Stimulated activated CD4-positive, alpha-beta T cell treated with anti-CD3 and anti-CD28 coated beads, Interleukin-1b, Interleukin-23, amount 100 ng/mL, for 48 hours (primary cell): ENCODE results near the gene PPP1R9A.

Experiments
- DNase-seq: peaks from one replicate; pipeline ENCODE4 v3.0.0-alpha.2; 2020

Gene PPP1R9A

DNA sequence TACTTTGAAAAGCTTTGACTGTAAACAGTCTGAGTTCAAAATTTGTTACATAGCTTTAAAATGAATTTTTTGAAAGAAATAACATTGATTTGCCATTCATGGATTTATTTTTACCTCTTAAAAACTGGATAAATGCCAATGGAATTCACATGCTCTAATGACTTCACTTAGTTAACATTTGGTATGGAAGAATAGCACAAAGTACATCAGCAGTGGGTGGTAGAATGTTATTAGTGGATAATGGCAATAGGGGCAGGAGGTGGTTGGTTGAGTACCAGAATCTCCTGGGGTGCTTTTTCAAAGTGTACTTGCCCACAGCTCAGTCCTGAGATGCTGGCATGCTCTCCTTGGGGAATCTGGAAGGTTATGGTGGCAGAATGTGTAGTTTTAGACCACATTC is 4.7 kb downstream of the PPP1R9A start:
- DNase-seq, result no peak

GRCh38 chr7:94913391-94913790 is 6.0 kb downstream of the PPP1R9A start:
- DNase-seq, result no peak

GRCh38 chr7:94921911-94922310 is 14.5 kb downstream of the PPP1R9A start:
- DNase-seq, result no peak

- no peak for DNase-seq
These were observed 15.1 kb downstream of the PPP1R9A start for GRCh38 chr7:94922457-94922856.

DNA sequence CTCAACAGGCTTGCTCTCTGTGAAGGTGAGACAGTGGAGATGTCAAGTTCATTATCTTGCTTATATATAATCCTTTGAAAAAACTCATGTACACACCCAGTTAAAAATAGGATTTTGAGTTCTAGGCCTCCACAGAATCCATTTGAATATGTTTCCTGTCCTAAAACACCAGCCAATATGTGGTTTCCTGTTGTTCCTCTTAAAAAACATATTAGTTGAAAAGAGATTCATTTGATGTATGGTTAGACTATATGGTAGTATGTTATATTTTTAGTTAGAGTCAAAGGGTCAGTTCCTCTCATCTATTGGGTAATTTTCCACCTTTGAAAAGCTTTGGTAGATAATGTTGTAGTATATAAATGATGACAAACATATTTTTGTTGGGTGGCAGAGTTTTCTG is 16.0 kb downstream of the PPP1R9A start:
- DNase-seq, result no peak

- DNase-seq, result no peak
These were observed 20.8 kb downstream of the PPP1R9A start for GRCh38 chr7:94928168-94928707.

- no peak for DNase-seq
These were observed 26.0 kb downstream of the PPP1R9A start for GRCh38 chr7:94933256-94933990.

DNA sequence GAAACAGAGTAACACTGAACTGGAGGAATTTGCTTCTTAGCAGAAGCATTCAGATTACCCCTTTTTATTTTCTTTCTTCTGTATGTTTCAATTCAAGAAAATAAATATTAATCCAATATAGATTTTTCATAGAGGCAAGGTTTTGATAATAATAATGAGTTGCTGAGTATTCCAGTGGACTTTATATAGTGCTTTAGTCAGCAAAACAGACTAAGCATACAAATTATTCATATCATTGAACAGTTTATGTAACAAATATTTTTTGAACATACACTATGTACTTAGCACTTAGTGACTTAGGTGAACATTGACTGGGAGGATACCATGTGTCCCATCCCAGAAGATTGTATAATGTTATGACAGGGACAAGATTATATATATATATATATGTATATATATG is 32.0 kb downstream of the PPP1R9A start:
- no peak for DNase-seq

GRCh38 chr7:94940241-94940640 is 32.8 kb downstream of the PPP1R9A start:
- DNase-seq, result no peak

GRCh38 chr7:94941844-94942632 is 34.6 kb downstream of the PPP1R9A start:
- no peak for DNase-seq

DNA sequence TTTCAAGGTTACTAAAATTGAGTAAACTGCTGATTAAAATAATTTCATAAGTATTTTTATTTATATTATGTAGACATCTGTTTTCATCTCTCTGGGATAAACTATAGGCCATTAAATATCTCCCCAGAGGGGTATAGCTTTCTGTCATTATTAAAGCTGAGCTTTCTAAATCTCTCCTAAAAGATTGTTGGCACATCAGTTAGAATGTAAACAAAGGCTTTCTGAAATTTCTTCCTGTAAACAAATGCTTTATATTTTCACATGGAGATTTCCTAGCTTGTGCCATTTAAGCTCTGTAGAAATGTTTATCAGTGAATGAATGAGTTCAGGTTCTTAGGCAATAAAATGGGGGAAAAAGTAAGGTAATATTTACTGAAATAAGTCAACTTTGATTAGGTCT is 35.7 kb downstream of the PPP1R9A start:
- DNase-seq, result no peak

DNA sequence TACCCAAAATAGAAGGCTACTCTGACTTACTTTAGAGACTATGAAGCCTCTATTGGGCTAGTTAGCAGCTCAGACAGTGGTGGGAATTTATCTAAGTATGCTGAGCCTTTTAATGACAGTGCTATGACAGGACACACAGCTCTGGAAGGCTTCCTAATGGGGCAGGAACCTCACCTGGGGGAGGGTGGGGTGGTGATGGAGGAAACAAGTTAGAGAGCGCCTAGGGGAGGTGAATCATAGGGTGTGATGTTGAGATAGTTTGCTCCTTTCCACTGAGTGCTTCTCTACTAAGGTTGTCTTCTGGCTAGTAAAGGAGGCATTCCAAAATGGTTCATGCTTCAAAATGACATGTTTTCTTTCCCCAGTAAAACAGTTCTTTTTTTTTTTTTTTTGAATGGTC is 42.1 kb downstream of the PPP1R9A start:
- no peak for DNase-seq

- DNase-seq, result no peak
These were observed 48.4 kb downstream of the PPP1R9A start for GRCh38 chr7:94955807-94956206.

GRCh38 chr7:94957061-94957460 is 49.7 kb downstream of the PPP1R9A start:
- no peak for DNase-seq

DNA sequence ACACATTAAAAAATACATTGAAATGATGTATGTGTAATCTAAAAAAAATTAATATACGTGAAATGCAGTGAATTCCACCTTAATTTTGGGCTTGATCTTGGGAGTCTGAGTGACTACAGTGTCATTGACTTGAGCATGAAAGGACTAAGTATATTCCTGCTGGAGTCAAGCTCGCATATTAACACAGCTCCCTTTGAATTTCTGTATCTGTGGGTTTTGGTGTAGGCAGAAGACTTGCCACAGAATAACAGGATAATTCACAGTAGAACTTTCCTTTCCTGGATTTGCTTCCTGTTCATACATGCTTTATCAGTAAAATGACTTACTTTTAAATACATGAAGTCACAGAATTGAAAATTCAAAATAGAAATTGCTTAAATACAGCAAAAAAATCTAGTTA is 55.3 kb downstream of the PPP1R9A start:
- no peak for DNase-seq

DNA sequence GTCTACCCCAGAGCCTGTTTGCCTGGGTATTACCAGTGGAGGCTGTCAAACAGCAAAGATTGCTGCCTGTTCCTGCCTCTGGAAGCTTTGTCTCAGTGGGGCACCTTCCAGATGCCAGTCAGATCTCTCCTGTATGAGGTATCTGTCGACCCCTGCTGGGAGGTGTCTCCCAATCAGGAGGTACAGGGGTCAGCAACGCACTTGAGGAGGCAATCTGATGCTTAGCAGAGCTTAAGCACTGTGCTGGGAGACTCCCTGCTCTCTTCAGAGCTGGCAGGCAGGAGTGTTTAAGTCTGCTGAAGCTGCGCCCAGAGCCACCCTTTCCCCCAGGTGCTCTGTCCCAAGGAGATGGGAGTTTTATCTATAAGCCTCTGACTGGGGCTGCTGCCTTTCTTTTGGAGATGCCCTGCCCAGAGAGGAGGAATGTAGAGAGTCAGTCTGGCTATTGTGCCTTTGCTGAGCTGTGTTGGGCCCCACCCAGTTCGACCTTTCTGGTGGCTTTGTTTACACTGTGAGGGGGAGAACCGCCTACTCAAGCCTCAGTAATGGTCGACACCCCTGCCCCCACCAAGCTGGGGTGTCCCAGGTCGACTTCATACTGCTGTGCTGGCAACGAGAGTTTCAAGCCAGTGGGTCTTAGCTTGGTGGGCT is 62.2 kb downstream of the PPP1R9A start:
- no peak for DNase-seq

DNA sequence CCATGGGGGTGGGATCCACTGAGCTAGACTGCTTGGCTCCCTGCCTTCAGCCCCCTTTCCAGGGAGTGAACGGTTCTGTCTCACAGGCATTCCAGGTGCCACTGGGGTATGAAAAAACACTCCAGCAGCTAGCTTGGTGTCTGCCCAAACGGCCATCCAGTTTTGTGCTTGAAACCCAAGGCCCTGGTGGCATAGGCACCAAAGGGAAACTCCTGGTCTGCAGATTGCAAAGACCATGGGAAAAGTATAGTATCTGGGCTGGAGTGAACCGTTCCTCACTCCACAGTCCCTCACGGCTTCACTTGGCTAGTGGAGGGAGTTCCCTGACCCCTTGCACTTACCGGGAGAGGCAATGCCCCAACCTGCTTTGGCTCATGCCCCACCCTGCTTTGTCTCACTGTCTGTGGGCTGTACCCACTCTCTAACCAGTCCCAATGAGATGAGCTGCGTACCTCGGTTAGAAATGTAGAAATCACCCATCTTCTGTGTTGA is 62.7 kb downstream of the PPP1R9A start:
- DNase-seq, result no peak

DNA sequence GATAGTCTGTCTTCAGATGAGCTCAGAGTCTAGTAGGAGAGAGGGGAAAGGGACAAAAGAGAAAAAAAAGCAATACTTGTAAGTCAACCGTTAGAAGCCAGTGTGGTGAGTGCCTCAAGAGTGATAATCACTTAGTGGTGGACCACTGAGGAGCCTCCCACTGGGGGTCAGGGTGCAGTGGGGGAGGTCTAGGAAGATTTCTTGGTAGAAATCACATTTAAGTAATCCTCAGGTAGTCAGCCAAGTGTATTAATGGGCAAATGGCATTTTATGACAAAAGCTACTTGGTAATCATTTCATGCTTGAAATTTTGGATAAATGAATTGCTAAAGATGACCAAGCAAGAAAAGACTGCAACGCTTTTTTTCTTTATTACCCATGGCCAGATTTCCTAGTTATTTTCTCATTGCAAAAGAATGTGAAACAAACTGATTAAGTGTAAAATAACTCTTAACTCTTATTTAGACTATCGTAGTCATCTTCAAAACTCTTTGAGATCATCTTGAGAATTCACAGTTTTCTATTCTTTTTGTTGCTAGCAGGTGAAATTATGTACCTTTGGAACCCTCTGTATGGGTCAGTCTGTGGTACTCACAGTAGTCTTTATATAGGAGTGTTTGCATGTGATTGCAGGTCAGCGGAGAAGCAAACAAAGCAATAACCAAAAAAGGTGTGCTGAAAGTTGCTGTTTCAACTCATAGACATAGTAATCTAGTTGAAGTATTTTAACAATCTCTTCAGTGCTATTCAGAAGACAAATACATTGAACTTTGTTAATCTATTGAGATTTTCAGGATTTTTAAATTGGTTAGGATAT is 63.9 kb downstream of the PPP1R9A start:
- DNase-seq, result no peak

- DNase-seq, result no peak
These were observed 64.9 kb downstream of the PPP1R9A start for GRCh38 chr7:94972296-94972695.

GRCh38 chr7:94973844-94974243 is 66.5 kb downstream of the PPP1R9A start:
- no peak for DNase-seq

DNA sequence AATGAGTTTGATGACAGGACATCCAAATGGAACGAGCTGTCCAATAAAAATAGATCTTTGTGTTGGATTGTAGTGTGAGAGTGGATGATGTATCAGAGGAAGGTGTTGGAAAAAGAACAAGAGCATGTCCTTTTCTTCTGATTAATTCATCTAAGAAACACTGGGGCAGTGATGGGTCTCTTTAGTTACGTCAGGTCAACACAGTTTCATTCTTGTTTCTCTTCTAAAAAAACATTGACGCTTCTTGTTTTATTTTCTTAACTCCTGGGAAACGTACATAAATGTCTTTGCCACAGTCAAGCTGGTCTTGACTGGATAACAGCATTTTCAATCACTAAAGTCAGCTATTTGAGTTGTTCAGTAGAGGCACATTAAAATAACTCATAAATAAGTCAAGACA is 67.0 kb downstream of the PPP1R9A start:
- no peak for DNase-seq

DNA sequence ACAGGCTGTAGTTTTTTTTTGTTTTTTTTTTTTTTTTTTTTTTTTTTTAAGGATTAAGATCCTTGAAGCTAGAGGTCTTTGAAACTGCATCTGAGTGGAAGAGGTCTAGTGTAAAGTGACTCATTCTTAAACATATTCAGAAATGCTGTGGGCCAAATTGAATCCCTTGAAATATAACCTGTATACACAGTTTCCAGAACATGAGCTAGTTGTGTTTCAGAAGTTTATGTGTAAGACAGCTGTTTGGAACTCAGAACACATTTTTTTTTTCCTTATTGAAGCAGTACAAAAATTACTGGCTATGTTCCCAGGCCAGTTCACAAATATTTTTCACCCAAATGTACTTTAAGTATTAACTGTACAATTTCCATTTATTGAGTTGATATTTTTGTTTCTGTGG is 67.9 kb downstream of the PPP1R9A start:
- no peak for DNase-seq
